ENCODE measurements around the gene AOAH. TPM values are rescaled to one million over a fixed set of nuclear protein-coding genes. Genes with fewer than 3 reads are reported as not detected.
A peak's percentile ranks its signal among the peaks of the same experiment; 100 is the strongest.

Gene AOAH
- polyA plus RNA-seq, 3 donors = 2.5 to 3.3 (median 3.1) TPM

GRCh38 chr7:36644625-36645422 is 79.5 kb downstream of the AOAH start:
- DNase-seq (ENCODE audit: extremely low read depth in 1 of 11, low read depth in 9 of 11, low spot score in 4 of 11) = no peak

GRCh38 chr7:36642414-36642813 is 81.9 kb downstream of the AOAH start:
- no peak for DNase-seq (ENCODE audit: extremely low read depth in 1 of 11, low read depth in 9 of 11, low spot score in 4 of 11)

GRCh38 chr7:36642010-36642409 is 82.3 kb downstream of the AOAH start:
- DNase-seq (ENCODE audit: extremely low read depth in 1 of 11, low read depth in 9 of 11, low spot score in 4 of 11) = no peak

- DNase-seq (ENCODE audit: extremely low read depth in 1 of 11, low read depth in 9 of 11, low spot score in 4 of 11) = no peak
Measured at GRCh38 chr7:36640682-36641081, 83.6 kb downstream of the AOAH start.

GRCh38 chr7:36639826-36640225 is 84.5 kb downstream of the AOAH start:
- DNase-seq (ENCODE audit: extremely low read depth in 1 of 11, low read depth in 9 of 11, low spot score in 4 of 11) = no peak

- no peak for DNase-seq (ENCODE audit: extremely low read depth in 1 of 11, low read depth in 9 of 11, low spot score in 4 of 11)
Measured at GRCh38 chr7:36638586-36639263, 85.6 kb downstream of the AOAH start.

GRCh38 chr7:36638140-36638539 is 86.2 kb downstream of the AOAH start:
- DNase-seq (ENCODE audit: extremely low read depth in 1 of 11, low read depth in 9 of 11, low spot score in 4 of 11) = no peak

- no peak for DNase-seq (ENCODE audit: extremely low read depth in 1 of 11, low read depth in 9 of 11, low spot score in 4 of 11)
Measured at GRCh38 chr7:36637417-36637816, 86.9 kb downstream of the AOAH start.

GRCh38 chr7:36636126-36636525 is 88.2 kb downstream of the AOAH start:
- DNase-seq (ENCODE audit: extremely low read depth in 1 of 11, low read depth in 9 of 11, low spot score in 4 of 11) = no peak

- DNase-seq (ENCODE audit: extremely low read depth in 1 of 11, low read depth in 9 of 11, low spot score in 4 of 11) = no peak
Measured at GRCh38 chr7:36635091-36635490, 89.2 kb downstream of the AOAH start.

GRCh38 chr7:36633377-36633776 is 90.9 kb downstream of the AOAH start:
- peak in 1 of 11 donors; percentile 36 for DNase-seq (ENCODE audit: extremely low read depth in 1 of 11, low read depth in 9 of 11, low spot score in 4 of 11)

- DNase-seq (ENCODE audit: extremely low read depth in 1 of 11, low read depth in 9 of 11, low spot score in 4 of 11) = no peak
Measured at GRCh38 chr7:36630112-36630650, 94.1 kb downstream of the AOAH start.

GRCh38 chr7:36629351-36629750 is 94.9 kb downstream of the AOAH start:
- DNase-seq (ENCODE audit: extremely low read depth in 1 of 11, low read depth in 9 of 11, low spot score in 4 of 11) = no peak

GRCh38 chr7:36627836-36628235 is 96.5 kb downstream of the AOAH start:
- no peak for DNase-seq (ENCODE audit: extremely low read depth in 1 of 11, low read depth in 9 of 11, low spot score in 4 of 11)

GRCh38 chr7:36626111-36626510 is 98.2 kb downstream of the AOAH start:
- DNase-seq (ENCODE audit: extremely low read depth in 1 of 11, low read depth in 9 of 11, low spot score in 4 of 11) = no peak

GRCh38 chr7:36625247-36625646 is 99.0 kb downstream of the AOAH start:
- no peak for DNase-seq (ENCODE audit: extremely low read depth in 1 of 11, low read depth in 9 of 11, low spot score in 4 of 11)

- DNase-seq (ENCODE audit: extremely low read depth in 1 of 11, low read depth in 9 of 11, low spot score in 4 of 11) = no peak
Measured at GRCh38 chr7:36623247-36623646, 101.0 kb downstream of the AOAH start.

GRCh38 chr7:36621396-36621795 is 102.9 kb downstream of the AOAH start:
- DNase-seq (ENCODE audit: extremely low read depth in 1 of 11, low read depth in 9 of 11, low spot score in 4 of 11) = no peak

- DNase-seq (ENCODE audit: extremely low read depth in 1 of 11, low read depth in 9 of 11, low spot score in 4 of 11) = no peak
Measured at GRCh38 chr7:36620166-36620708, 104.1 kb downstream of the AOAH start.

GRCh38 chr7:36617408-36617807 is 106.9 kb downstream of the AOAH start:
- no peak for DNase-seq (ENCODE audit: extremely low read depth in 1 of 11, low read depth in 9 of 11, low spot score in 4 of 11)
